Central memory CD8-positive, alpha-beta T cell (primary cell): ENCODE measurements around the gene KRT5.

Source experiments
- ATAC-seq: fragments of 150-1000 bp; cut with Tn5 transposase; replicated peaks from 2 replicates; pipeline ENCODE4 v1.10.0; 2022; ENCODE audit warnings: mild to moderate bottlenecking, moderate FRiP score, moderate number of reproducible peaks; ENCODE audit not compliant: poor library complexity, severe bottlenecking; ENCODE audit errors: extremely low read depth
- DNase-seq, 2 donors: peaks; one replicate each; pipeline ENCODE4 v3.0.0; 2021; ENCODE audit warnings: low spot score in 2 of 2
- H3K27ac Mint-ChIP-seq: one replicate; pipeline ENCODE4 v1.8.0; 2022; ENCODE audit warnings: low read depth, mild to moderate bottlenecking, moderate library complexity, mixed read lengths
- H3K27me3 Mint-ChIP-seq: one replicate; pipeline ENCODE4 v1.8.0; 2022; ENCODE audit warnings: mixed read lengths
- H3K36me3 Mint-ChIP-seq: one replicate; pipeline ENCODE4 v1.8.0; 2022; ENCODE audit warnings: mild to moderate bottlenecking, moderate library complexity, mixed read lengths; ENCODE audit not compliant: insufficient read depth
- H3K4me1 Mint-ChIP-seq: one replicate; pipeline ENCODE4 v1.8.0; 2022; ENCODE audit warnings: mixed read lengths
- H3K4me3 Mint-ChIP-seq: one replicate; pipeline ENCODE4 v1.8.0; 2022; ENCODE audit warnings: mild to moderate bottlenecking, moderate library complexity, mixed read lengths
- H3K9me3 Mint-ChIP-seq: one replicate; pipeline ENCODE4 v1.8.0; 2022; ENCODE audit warnings: mixed read lengths

KRT5 gene

DNA sequence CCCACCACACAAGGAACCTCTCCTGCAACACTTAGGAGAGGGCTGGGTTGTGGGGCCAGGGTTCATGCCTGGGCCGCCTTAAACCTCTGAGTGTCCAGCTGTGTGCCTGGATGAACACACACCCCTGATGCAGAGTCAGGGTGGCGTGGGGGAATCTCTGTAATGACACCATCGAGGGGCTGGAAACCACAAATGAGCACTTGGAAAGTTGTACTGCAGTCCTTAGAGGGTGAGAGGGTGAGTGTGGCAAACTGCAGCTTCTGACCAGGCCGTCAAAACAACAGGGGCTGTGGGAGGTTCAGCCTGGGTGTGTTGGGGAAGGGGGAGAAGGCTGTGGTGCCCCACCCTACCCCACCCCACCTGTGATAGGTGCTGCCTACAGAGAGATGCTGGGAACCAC lies 12.4 kb upstream of the KRT5 start:
- Mint-ChIP-seq H3K4me3 (no peak overlapping the region), H3K4me1 (no peaks in the 10 kb centered on the region), H3K36me3 (peaks cover 4% of the 10 kb centered on the region), H3K9me3 (no peaks in the 10 kb centered on the region), H3K27me3 (no peaks in the 10 kb centered on the region), H3K27ac (peak overlapping the region; percentile 58)
- DNase-seq (no peak), ATAC-seq (no peak)

DNA sequence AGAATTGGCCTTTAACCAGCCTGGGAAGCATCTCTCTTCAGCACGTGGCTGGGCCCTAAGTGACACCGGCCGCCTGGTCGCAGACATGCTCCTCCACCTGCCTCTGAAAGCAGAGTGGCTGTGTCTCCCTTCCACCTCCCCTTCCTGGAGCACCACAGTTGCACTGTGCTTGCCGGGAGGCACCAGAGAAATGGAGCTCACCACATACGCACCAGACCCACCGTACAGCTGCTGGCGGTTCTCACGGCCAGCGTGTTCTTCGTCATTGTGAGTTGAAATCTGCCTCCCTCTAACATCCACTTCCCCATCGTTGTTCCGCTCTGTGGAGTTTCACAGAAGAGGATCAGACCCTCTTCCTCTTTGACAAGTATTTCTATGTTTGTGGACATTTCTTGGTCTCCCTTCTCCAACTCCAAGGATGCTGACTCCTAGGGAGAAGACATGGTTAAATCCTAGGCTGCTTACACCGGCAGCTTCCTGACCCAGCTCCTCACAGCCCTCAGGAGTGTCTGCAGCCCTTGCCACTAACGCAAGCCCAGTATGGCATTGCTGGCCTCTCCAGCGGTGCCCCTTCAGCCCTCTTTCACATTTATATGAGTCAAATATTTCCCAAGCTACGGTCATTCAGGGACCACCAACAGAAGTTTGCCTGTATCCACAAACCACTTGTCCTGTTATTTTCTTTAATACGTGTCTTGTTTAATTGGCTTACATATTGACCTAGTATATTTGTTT lies 11.5 kb upstream of the KRT5 start:
- DNase-seq (no peak), ATAC-seq (peak; percentile 6)
- Mint-ChIP-seq H3K4me3 (no peak overlapping the region), H3K4me1 (peaks cover 4% of the 10 kb centered on the region), H3K27ac (peak overlapping the region; percentile 58), H3K9me3 (no peaks in the 10 kb centered on the region), H3K27me3 (no peaks in the 10 kb centered on the region), H3K36me3 (peaks cover 2% of the 10 kb centered on the region)

DNA sequence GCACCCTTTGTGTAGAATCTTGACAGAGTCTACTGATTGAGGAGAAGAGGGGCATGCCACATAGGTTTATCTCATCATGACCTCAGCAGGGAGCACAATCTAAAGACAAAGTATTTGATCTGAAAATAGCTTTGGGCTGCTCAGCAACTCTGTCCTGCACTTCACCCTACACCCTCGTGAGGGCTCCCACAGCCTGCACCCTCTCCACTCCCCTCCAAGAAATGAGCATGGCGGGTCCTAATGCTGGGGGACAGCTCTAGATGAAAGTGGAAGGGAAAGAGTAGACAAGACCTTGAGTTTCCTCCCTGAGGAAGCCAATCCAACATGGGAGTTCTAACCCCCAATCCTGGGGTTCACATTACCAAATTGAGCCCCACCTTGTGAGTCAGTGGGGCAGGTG lies 10.7 kb upstream of the KRT5 start:
- ATAC-seq (no peak), DNase-seq (no peak)
- peaks cover 10% of the 10 kb centered on the region for H3K4me1 Mint-ChIP-seq
- no peak overlapping the region for H3K4me3 Mint-ChIP-seq
- H3K27ac Mint-ChIP-seq = no peak overlapping the region
- no peaks in the 10 kb centered on the region for H3K27me3 Mint-ChIP-seq
- H3K36me3 Mint-ChIP-seq = no peaks in the 10 kb centered on the region
- no peaks in the 10 kb centered on the region for H3K9me3 Mint-ChIP-seq

DNA sequence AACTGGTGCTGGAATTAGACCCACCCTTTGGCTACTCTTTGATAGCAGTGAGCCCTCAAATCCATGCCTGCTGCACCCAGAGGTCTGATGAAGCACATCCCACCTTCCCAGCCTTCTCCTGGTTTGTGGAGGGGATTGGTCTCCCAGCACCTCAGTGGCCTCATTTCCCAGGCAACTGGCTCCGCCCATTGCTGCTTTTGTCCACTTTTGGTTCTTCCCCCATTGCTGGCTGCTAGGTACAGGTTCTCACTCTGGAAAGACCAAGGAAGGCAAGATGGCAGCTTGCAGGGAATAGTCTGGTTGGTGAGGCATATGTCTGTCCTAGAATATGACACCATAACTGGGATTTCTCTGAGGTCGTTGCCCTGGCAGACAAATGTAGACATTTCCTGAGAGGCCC lies 10.2 kb upstream of the KRT5 start:
- Mint-ChIP-seq H3K27ac (no peak overlapping the region), H3K36me3 (no peaks in the 10 kb centered on the region), H3K4me3 (no peak overlapping the region), H3K9me3 (no peaks in the 10 kb centered on the region), H3K27me3 (no peaks in the 10 kb centered on the region), H3K4me1 (peaks cover 10% of the 10 kb centered on the region)
- ATAC-seq (no peak), DNase-seq (no peak)

DNA sequence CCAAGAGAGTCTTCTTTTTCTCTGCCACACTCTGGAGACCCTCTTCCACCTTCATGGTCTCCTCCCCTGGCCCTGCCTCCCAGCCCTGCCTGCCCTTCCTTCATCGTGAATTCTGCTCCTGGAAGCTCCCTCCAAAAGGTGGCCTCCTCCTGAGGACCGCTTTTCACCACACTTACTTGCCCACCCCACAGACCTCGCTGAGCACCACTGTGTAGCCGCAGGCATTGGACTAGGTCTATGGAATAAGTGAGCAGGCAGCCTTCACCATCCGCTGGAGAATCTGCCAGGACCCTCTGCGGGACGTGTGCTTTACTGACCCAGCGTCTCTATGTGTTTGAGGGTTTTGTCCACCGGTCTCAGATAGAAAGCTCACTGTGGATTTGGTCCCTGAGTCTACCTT lies 9.7 kb upstream of the KRT5 start:
- DNase-seq (no peak), ATAC-seq (no peak)
- H3K4me1 Mint-ChIP-seq = peaks cover 10% of the 10 kb centered on the region
- H3K9me3 Mint-ChIP-seq = no peaks in the 10 kb centered on the region
- H3K36me3 Mint-ChIP-seq = no peaks in the 10 kb centered on the region
- H3K27me3 Mint-ChIP-seq = no peaks in the 10 kb centered on the region
- H3K4me3 Mint-ChIP-seq = no peak overlapping the region
- no peak overlapping the region for H3K27ac Mint-ChIP-seq

DNA sequence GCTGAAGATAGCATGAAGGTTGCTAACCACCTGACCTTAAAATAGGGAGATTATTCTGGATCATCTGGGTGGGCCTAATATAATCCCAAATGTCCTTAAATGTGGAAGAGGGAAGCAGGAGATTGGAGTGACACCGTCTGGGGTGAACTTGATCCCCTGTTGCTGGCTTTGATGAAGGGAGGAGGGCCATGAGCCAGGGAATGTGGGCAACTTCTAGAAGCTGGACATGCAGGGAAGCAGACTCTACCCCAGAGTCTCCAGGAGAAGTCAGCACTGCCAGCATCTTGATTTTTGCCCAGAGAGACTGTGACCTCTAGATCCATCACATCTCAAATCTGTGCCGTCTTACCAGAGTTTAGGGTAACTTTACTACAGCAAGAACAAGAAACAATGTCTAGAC lies 9.2 kb upstream of the KRT5 start:
- no peaks in the 10 kb centered on the region for H3K27me3 Mint-ChIP-seq
- H3K4me3 Mint-ChIP-seq = no peak overlapping the region
- H3K4me1 Mint-ChIP-seq = peaks cover 10% of the 10 kb centered on the region
- DNase-seq = no peak
- H3K9me3 Mint-ChIP-seq = no peaks in the 10 kb centered on the region
- no peak for ATAC-seq
- no peak overlapping the region for H3K27ac Mint-ChIP-seq
- H3K36me3 Mint-ChIP-seq = no peaks in the 10 kb centered on the region

DNA sequence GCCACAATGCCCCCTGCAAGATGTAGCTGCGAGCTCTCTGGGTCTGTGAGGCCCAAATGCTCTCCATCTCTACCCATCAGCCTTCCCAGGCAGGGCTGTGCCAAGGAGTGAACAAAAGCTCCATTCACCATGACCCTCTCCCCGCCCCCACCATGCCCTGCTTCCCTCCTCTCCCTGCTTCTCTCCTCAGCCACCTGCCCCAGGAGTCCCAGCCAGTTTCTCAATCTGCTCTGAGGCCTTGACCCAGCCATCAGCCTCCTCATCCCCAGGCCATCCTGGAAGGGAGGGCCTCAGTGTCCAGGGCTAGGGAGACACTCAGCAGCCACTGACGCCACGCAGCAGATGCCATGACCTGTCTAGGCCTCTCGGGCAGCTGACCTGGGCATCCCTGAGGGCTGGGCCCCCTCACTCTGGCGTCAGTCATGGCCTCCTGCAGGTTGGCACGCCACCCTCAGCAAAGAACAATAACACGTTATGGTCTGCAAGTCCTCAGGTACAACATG lies 8.5 kb upstream of the KRT5 start:
- Mint-ChIP-seq H3K36me3 (no peaks in the 10 kb centered on the region), H3K4me1 (peaks cover 10% of the 10 kb centered on the region), H3K27ac (no peak overlapping the region), H3K27me3 (no peaks in the 10 kb centered on the region), H3K4me3 (no peak overlapping the region), H3K9me3 (no peaks in the 10 kb centered on the region)
- no peak for ATAC-seq
- no peak for DNase-seq

DNA sequence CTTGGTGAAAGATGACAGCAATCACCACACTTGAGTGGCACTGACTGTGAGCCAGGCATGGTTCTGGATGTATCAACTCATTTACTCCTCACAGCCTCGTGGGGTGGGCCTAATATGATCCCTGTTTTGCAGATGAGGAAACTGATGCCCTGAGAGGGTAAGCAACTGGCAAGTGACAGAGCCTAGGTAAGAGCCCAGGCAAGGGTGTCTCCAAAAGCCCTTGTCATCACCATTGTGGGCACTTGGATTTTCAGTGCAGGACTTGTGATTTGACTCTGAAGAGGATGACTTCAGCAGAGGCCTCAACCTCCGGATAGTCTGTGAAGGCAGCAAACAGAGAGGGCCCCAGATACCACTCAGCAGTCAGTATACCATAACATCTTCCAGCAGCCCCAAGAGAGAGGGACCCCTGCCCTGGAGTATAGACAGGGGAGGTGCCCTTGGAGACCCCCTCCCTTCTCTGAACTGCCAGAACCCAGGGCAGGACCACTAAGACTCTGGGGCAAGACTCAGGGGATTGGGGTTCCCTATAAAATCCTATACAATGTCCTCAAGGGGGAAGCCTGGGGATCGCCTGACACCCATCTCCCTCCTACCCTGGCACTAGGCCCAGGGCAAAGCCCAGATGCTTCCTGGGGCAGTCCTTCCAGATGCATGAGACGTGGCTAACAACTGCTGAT lies 7.1 kb upstream of the KRT5 start:
- Mint-ChIP-seq H3K4me3 (peak overlapping the region; percentile 52), H3K9me3 (no peaks in the 10 kb centered on the region), H3K27ac (no peak overlapping the region), H3K4me1 (peaks cover 10% of the 10 kb centered on the region), H3K27me3 (no peaks in the 10 kb centered on the region), H3K36me3 (no peaks in the 10 kb centered on the region)
- DNase-seq (no peak), ATAC-seq (no peak)

DNA sequence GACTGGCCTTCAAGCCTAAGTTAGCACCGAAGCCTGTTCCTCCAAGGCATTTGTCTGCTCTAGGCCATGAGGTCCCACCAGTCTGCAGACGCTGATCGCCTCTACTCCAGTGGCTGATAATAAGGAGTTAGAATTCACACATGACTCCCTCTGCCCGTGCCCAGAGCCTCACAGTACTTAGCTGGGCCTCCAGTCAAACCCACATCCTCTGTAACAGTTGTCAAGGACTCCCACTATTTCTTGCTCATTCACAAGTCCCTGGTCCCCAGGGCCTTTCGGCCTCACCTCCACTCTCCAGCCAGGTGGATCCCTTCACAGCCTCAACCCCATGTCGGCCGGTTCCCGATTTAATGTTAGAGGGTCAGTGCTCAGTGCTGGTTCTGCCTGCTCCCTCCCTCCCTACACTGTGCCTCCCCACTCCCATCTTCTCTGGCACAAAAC lies 6.3 kb upstream of the KRT5 start:
- peak overlapping the region; percentile 52 for H3K4me3 Mint-ChIP-seq
- no peaks in the 10 kb centered on the region for H3K9me3 Mint-ChIP-seq
- peaks cover 14% of the 10 kb centered on the region for H3K4me1 Mint-ChIP-seq
- no peaks in the 10 kb centered on the region for H3K36me3 Mint-ChIP-seq
- no peak overlapping the region for H3K27ac Mint-ChIP-seq
- no peak for DNase-seq
- ATAC-seq = peak; percentile 90
- H3K27me3 Mint-ChIP-seq = no peaks in the 10 kb centered on the region

DNA sequence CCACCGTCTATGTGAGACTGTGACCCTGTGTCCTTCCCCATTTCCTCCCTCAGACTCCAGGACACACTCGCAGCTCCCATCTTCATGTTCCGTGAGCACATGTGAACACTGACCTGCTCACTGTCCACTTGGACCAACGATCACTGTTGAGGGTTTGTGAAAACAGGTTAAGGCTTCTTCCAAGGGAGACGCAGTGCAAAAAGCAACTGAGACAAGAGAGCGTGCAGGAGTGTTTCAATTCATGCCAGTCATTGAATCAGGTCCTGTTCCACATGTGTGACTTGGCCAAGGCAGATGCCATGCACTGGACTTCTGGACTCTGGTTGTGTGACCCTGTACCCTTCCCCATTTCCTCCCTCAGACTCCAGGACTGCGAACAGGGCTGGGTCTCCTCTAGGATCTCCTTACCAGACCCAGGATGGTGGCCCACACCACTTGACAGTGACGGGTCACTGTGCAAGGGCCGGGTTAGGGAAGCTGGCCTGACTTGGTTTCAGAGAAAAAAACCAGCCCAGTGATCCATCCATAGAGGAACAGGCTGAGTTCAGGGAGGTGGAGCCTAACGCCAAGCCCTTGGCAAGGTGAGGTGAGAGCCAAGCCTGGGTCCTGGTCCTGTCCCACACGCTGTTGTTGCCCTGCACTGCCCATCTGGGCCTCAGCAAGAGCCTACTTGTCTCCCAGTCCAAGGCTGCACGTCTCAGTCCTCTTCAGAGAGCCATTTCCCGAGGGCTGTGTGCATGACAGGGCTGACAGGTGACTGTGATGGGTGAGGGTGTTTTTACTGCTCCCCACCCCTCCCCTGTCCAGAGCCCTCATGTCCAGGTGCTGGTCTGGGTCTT lies 5.7 kb upstream of the KRT5 start:
- no peaks in the 10 kb centered on the region for H3K9me3 Mint-ChIP-seq
- no peak overlapping the region for H3K27ac Mint-ChIP-seq
- peak overlapping the region; percentile 52 for H3K4me3 Mint-ChIP-seq
- DNase-seq (no peak), ATAC-seq (no peak)
- no peaks in the 10 kb centered on the region for H3K27me3 Mint-ChIP-seq
- no peaks in the 10 kb centered on the region for H3K36me3 Mint-ChIP-seq
- peaks cover 16% of the 10 kb centered on the region for H3K4me1 Mint-ChIP-seq

DNA sequence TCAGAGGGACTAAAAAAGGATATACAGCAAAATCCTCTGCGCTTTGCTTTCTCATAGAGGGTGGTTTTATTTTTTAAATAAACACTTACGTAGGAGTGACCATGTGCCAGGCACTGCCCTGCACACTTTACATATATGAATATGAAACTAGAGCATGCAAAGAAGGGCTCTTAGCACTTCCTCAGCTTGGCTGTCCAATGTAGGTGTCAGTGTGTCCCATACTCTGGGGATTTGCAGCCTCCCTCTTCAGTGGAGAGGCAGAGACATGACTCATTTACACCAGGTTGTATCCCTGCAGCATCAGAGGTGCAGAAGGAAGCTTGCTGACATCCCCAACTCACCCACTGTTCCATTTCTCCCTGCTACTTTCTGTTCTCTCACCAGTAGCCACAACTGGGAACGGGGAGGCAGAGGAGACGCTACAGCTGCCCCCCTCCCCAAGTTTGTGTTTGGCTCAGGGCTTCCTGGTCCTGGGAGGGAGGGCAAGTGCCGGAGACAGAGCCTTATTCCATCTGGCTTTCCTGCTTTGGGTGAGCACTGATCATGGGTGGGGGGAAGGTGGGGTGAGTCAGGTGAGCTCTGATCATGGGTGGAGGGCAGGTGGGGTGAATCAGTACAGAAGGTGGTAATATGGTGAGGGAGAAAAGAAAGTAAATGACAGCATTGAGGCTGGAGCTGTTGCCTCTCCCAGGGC lies 4.9 kb upstream of the KRT5 start:
- no peak for DNase-seq
- Mint-ChIP-seq H3K27me3 (no peaks in the 10 kb centered on the region), H3K4me3 (no peak overlapping the region), H3K9me3 (no peaks in the 10 kb centered on the region), H3K36me3 (no peaks in the 10 kb centered on the region), H3K4me1 (peaks cover 16% of the 10 kb centered on the region), H3K27ac (no peak overlapping the region)
- no peak for ATAC-seq

DNA sequence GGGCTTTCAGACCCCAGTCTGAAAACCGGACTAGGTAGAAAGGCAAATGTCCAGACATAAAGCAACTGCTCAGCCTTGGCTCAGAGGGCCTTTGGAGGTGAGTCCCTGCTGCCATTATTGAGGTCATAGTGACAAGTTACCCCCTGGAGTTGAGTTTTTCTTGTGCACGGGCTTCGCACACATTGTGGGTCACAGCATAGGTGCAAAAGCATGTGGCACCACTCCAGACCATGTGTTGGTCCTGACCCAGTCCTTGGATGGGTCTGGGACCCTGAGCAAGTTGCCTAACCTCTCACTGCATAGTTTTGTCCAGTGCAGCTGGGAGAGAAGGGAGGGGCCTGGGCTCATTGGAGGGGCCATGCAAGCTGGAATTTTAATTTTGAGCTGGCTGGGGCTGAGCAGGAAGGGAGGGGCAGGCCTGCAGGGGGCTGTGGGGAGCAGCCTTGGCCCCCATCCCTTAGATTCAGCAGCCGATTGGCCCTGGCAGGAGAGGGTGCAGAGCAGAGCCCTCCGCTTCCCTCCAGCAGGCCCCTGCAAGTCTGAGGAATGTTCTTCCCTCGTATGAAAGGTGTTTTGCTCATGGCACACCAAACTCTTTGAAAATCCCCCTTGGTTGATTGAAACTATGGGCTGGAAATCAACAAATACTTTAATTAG lies 4.2 kb upstream of the KRT5 start:
- H3K4me1 Mint-ChIP-seq = peaks cover 16% of the 10 kb centered on the region
- H3K36me3 Mint-ChIP-seq = no peaks in the 10 kb centered on the region
- H3K4me3 Mint-ChIP-seq = no peak overlapping the region
- H3K9me3 Mint-ChIP-seq = no peaks in the 10 kb centered on the region
- ATAC-seq (no peak), DNase-seq (no peak)
- no peak overlapping the region for H3K27ac Mint-ChIP-seq
- H3K27me3 Mint-ChIP-seq = no peaks in the 10 kb centered on the region
